ENCODE results near the gene SLC27A5. TPM values are rescaled to one million over a fixed set of nuclear protein-coding genes. Genes with fewer than 3 reads are reported as not detected.

SLC27A5 gene
- total and polyA plus RNA-seq, 2 donors (not counting 3 experiments of a cell fraction or from before 2014, with no cell fraction given), result 7.1 to 16.0 TPM

GRCh38 chr19:58466760-58467589 lies 44.8 kb downstream of the SLC27A5 start, which contains the start of gene ZNF324:
Gene ZNF324, plus strand, starts transcription at chr19:58467080. Its CDS starts 2,106 bp downstream, at chr19:58469186.
- Histone ChIP-seq H3K79me2 (ENCODE audit: control insufficient read depth, insufficient read depth, low read length) (peaks cover 10% of the 10 kb centered on the region), H4K20me1 (replicated peaks; ENCODE audit: control insufficient read depth, extremely low read depth, insufficient read depth, low read length) (no peaks in the 10 kb centered on the region), H3K9me1 (replicated peaks; ENCODE audit: control insufficient read depth, extremely low read depth, insufficient read depth, low read length) (no peaks in the 10 kb centered on the region), H3K9me3 (replicated peaks; ENCODE audit: control insufficient read depth, insufficient read depth, low read length) (no peaks in the 10 kb centered on the region), H3K4me1 (ENCODE audit: control insufficient read depth, extremely low read depth, insufficient read depth, low read length) (peaks cover 3% of the 10 kb centered on the region), H2AFZ (ENCODE audit: low read depth, low read length) (peak within 1 kb of the TSS; percentile 90), H3K36me3 (ENCODE audit: control insufficient read depth in 2 of 2, extremely low read depth in 1 of 2, insufficient read depth in 2 of 2, low read length in 2 of 2) (peaks cover 4 to 13% of the 10 kb centered on the region in 2 experiments), H3K4me3 (replicated peaks in 1 of 3; ENCODE audit: insufficient read depth in 1 of 3, low read depth in 1 of 3, low read length in 3 of 3) (peak within 1 kb of the TSS; percentile 62 to 76 (median 72)), H3K4me2 (ENCODE audit: insufficient read depth, low read length) (peak within 1 kb of the TSS; percentile 73), H3K9ac (replicated peaks; ENCODE audit: extremely low read depth, insufficient read depth, low read length) (peak within 1 kb of the TSS; percentile 63), H3K27ac (ENCODE audit: insufficient read depth, low read depth, low read length) (peak within 1 kb of the TSS; percentile 45), H3K27me3 (ENCODE audit: control insufficient read depth in 2 of 2, insufficient read depth in 2 of 2, low read length in 2 of 2) (no peaks in the 10 kb centered on the region)
- TF ChIP-seq POLR2A (IDR thresholded peaks at IDR 0.05; ENCODE audit: low read depth, low read length) (peak; percentile 76), POLR2AphosphoS5 (IDR thresholded peaks at IDR 0.05; ENCODE audit: insufficient read depth, low read depth, low read length) (peak; percentile 86), GATA2 (IDR thresholded peaks at IDR 0.05; ENCODE audit: insufficient read depth, insufficient read length, low read depth, low read length) (no peak), MAX (IDR thresholded peaks at IDR 0.05; ENCODE audit: insufficient read depth, insufficient read length) (peak; percentile 90)
- ChIA-PET POLR2A (no interaction called here), CTCF (no interaction called here)
- dilution Hi-C loops (cut with MboI; ENCODE audit: extremely low pct_ligation_motif_present, low sequenced_read_pairs) (no loop called here), intact Hi-C loops (cut with micrococcal nuclease) (loop anchor here (1.0 to 2.0 kb wide), 4 partner anchors 8 to 238 kb away; partner anchors contain the start of genes ZNF324B, ZNF544 and ZNF837)
- DNase-seq (ENCODE audit: low read depth, low spot score) (peak; percentile 96), FAIRE-seq (peak; percentile 99)
- TSS peak; percentile 69 for BruUV-seq (replicated peaks)

GRCh38 chr19:58466089-58466759 lies 45.6 kb downstream of the SLC27A5 start:
- FAIRE-seq (no peak), DNase-seq (ENCODE audit: low read depth, low spot score) (no peak)
- H3K27ac ChIP-seq (ENCODE audit: insufficient read depth, low read depth, low read length), result no peak overlapping the region
- no peaks in the 10 kb centered on the region for H3K9me1 ChIP-seq (replicated peaks; ENCODE audit: control insufficient read depth, extremely low read depth, insufficient read depth, low read length)
- no peaks in the 10 kb centered on the region for H3K27me3 ChIP-seq (ENCODE audit: control insufficient read depth in 2 of 2, insufficient read depth in 2 of 2, low read length in 2 of 2)
- TF ChIP-seq GATA2 (IDR thresholded peaks at IDR 0.05; ENCODE audit: insufficient read depth, insufficient read length, low read depth, low read length), result no peak
- no peak for TF ChIP-seq FOS (IDR thresholded peaks at IDR 0.05; ENCODE audit: borderline replicate concordance, insufficient read depth, low read length)
- TF ChIP-seq CTCF (IDR thresholded peaks at IDR 0.05; ENCODE audit: extremely low read depth in 1 of 2, insufficient read depth in 1 of 2, low read depth in 1 of 2, low read length in 2 of 2), result no peak
- no peak for TF ChIP-seq POLR2AphosphoS5 (IDR thresholded peaks at IDR 0.05; ENCODE audit: insufficient read depth, low read depth, low read length)
- TF ChIP-seq MAX (IDR thresholded peaks at IDR 0.05; ENCODE audit: insufficient read depth, insufficient read length), result no peak
- no peak for TF ChIP-seq POLR2A (IDR thresholded peaks at IDR 0.05; ENCODE audit: low read depth, low read length)
- no peaks in the 10 kb centered on the region for H3K9me3 ChIP-seq (replicated peaks; ENCODE audit: control insufficient read depth, insufficient read depth, low read length)
- CTCF ChIA-PET, result no interaction called here
- POLR2A ChIA-PET, result no interaction called here
- H3K79me2 ChIP-seq (ENCODE audit: control insufficient read depth, insufficient read depth, low read length), result peaks cover 10% of the 10 kb centered on the region
- intact Hi-C loops (cut with micrococcal nuclease) (loop anchor here (1.0 to 2.0 kb wide), 3 partner anchors 15 to 237 kb away; partner anchors contain the start of genes ZNF324B, ZNF544 and ZNF837), dilution Hi-C loops (cut with MboI; ENCODE audit: extremely low pct_ligation_motif_present, low sequenced_read_pairs) (no loop called here)
- BruUV-seq (replicated peaks), result no TSS peak
- peak overlapping the region; percentile 73 for H3K4me2 ChIP-seq (ENCODE audit: insufficient read depth, low read length)
- H3K36me3 ChIP-seq (ENCODE audit: control insufficient read depth in 2 of 2, extremely low read depth in 1 of 2, insufficient read depth in 2 of 2, low read length in 2 of 2), result peaks cover 4 to 12% of the 10 kb centered on the region in 2 experiments
- H3K4me3 ChIP-seq (replicated peaks in 1 of 3; ENCODE audit: insufficient read depth in 1 of 3, low read depth in 1 of 3, low read length in 3 of 3), result peak overlapping the region in 2 of 3 experiments; percentile 12 to 24
- H2AFZ ChIP-seq (ENCODE audit: low read depth, low read length), result peak overlapping the region; percentile 90
- H4K20me1 ChIP-seq (replicated peaks; ENCODE audit: control insufficient read depth, extremely low read depth, insufficient read depth, low read length), result no peaks in the 10 kb centered on the region
- peaks cover 3% of the 10 kb centered on the region for H3K4me1 ChIP-seq (ENCODE audit: control insufficient read depth, extremely low read depth, insufficient read depth, low read length)
- no peak overlapping the region for H3K9ac ChIP-seq (replicated peaks; ENCODE audit: extremely low read depth, insufficient read depth, low read length)

Data from endothelial cell of umbilical vein (primary cell).